MCF 10A (cell line): Measurements from ENCODE around the gene PGLYRP4. TPM values are rescaled to one million over a fixed set of nuclear protein-coding genes. Genes with fewer than 3 reads are reported as not detected.
A peak's percentile ranks its signal among the peaks of the same experiment; 100 is the strongest.

Experiments used
- BruUV-seq: library from RNA; stranded (reverse); fragments of 400-500 nt; replicated peaks from 2 replicates; lab custom pipeline; 2021; lab: Mats Ljungman, UMichigan
- CTCF ChIA-PET: fragments of 300-600 bp; sonication (Branson Sonifier 250); formaldehyde crosslinking; extraction: SDS; loops from one replicate; lab custom pipeline; 2021; ENCODE audit warnings: antibody characterized with exemption, inconsistent platforms; lab: Yijun Ruan, JAX
- POLR2A ChIA-PET: fragments of 300-600, 350-650 bp; sonication (Branson Sonifier 250); formaldehyde crosslinking; extraction: SDS; loops from one replicate; lab custom pipeline; 2020; ENCODE audit warnings: antibody characterized with exemption, inconsistent platforms; lab: Yijun Ruan, JAX
- DNase-seq: peaks from one replicate; pipeline ENCODE4 v3.0.0-alpha.2; 2018; ENCODE audit not compliant: unreplicated experiment
- H3K27ac Mint-ChIP-seq: one replicate; pipeline ENCODE4 v1.8.0; 2022; ENCODE audit warnings: mild to moderate bottlenecking, low read depth, mixed read lengths; ENCODE audit not compliant: unreplicated experiment
- H3K27me3 Mint-ChIP-seq: one replicate; pipeline ENCODE4 v1.8.0; 2022; ENCODE audit warnings: mixed read lengths; ENCODE audit not compliant: insufficient read depth, unreplicated experiment
- H3K36me3 Mint-ChIP-seq: one replicate; pipeline ENCODE4 v1.8.0; 2022; ENCODE audit warnings: mild to moderate bottlenecking, moderate library complexity, mixed read lengths; ENCODE audit not compliant: insufficient read depth, unreplicated experiment
- H3K4me1 Mint-ChIP-seq: one replicate; pipeline ENCODE4 v1.8.0; 2022; ENCODE audit warnings: mixed read lengths; ENCODE audit not compliant: insufficient read depth, unreplicated experiment
- H3K4me3 Mint-ChIP-seq: one replicate; pipeline ENCODE4 v1.8.0; 2022; ENCODE audit warnings: mild to moderate bottlenecking, moderate library complexity, mixed read lengths; ENCODE audit not compliant: unreplicated experiment
- H3K9me3 Mint-ChIP-seq: one replicate; pipeline ENCODE4 v1.8.0; 2022; ENCODE audit warnings: mixed read lengths; ENCODE audit not compliant: unreplicated experiment
- CTCF ChIP-seq: fragments of 200-600 bp; IDR thresholded peaks from one replicate; pipeline ENCODE4 v1.8.0; 2022; ENCODE audit warnings: antibody characterized with exemption, mild to moderate bottlenecking; ENCODE audit not compliant: unreplicated experiment
- intact Hi-C: fragments of 100-400 bp; cut with micrococcal nuclease; formaldehyde crosslinking; loops from 2 replicates; pipeline ENCODE4 v1.14.1; 2022
- total RNA-seq: library from RNA; stranded (reverse); gene quantifications from 2 replicates; pipeline ENCODE4 v1.2.3, GENCODE V29; 2022

Gene PGLYRP4
- total RNA-seq, 1 experiment from 2014 or later = not detected

GRCh38 chr1:153389973-153390879 is 41.6 kb upstream of the PGLYRP4 start:
- TF ChIP-seq CTCF = no peak
- peak overlapping the region; percentile 66 for H3K4me3 Mint-ChIP-seq
- H3K9me3 Mint-ChIP-seq = no peaks in the 10 kb centered on the region
- H3K36me3 Mint-ChIP-seq = no peaks in the 10 kb centered on the region
- BruUV-seq = TSS peak; percentile 97
- ChIA-PET POLR2A (interaction anchor here (0.6 to 6.7 kb wide), 16 partner anchors 8 to 1000 kb away, joined by 3 to 44 read pairs (median 4); partner anchors contain the start of genes S100A12 and S100A9), CTCF (interaction anchor here (0.9 to 2.5 kb wide), 4 partner anchors 35 to 104 kb away, joined by 3 to 15 read pairs (median 8); no protein-coding TSS in a partner anchor)
- H3K27ac Mint-ChIP-seq = peak overlapping the region; percentile 2
- no peak for DNase-seq
- H3K4me1 Mint-ChIP-seq = peaks cover 68% of the 10 kb centered on the region
- intact Hi-C loops = loop anchor here (2.0 kb wide), 1 partner anchor 15 kb away; the partner anchor contains the start of gene S100A12
- no peaks in the 10 kb centered on the region for H3K27me3 Mint-ChIP-seq

GRCh38 chr1:153389401-153389800 is 40.8 kb upstream of the PGLYRP4 start:
- Mint-ChIP-seq H3K27me3 (no peaks in the 10 kb centered on the region), H3K4me3 (peak overlapping the region; percentile 66), H3K36me3 (no peaks in the 10 kb centered on the region)

GRCh38 chr1:153387785-153388184 is 39.1 kb upstream of the PGLYRP4 start:
- H3K27ac Mint-ChIP-seq = no peak overlapping the region

More at GRCh38 chr1:153389401-153389800, 40.8 kb upstream of the PGLYRP4 start:
- DNase-seq = no peak
- intact Hi-C loops = no loop called here
- Mint-ChIP-seq H3K9me3 (no peaks in the 10 kb centered on the region), H3K4me1 (peaks cover 68% of the 10 kb centered on the region), H3K27ac (no peak overlapping the region)
- no TSS peak for BruUV-seq
- CTCF ChIA-PET = interaction anchor here (0.9 to 2.5 kb wide), 2 partner anchors 34 to 36 kb away, joined by 6 to 15 read pairs; no protein-coding TSS in a partner anchor
- no peak for TF ChIP-seq CTCF
- POLR2A ChIA-PET = interaction anchor here (0.6 to 2.1 kb wide), 8 partner anchors 9 to 1001 kb away, joined by 3 to 10 read pairs (median 4); partner anchors contain the start of genes S100A12 and S100A9

More at GRCh38 chr1:153387785-153388184, 39.1 kb upstream of the PGLYRP4 start:
- no peak for DNase-seq
- Mint-ChIP-seq H3K4me1 (peaks cover 58% of the 10 kb centered on the region), H3K27me3 (no peaks in the 10 kb centered on the region), H3K9me3 (no peaks in the 10 kb centered on the region), H3K36me3 (no peaks in the 10 kb centered on the region), H3K4me3 (no peak overlapping the region)
- BruUV-seq = no TSS peak
- intact Hi-C loops = no loop called here
- TF ChIP-seq CTCF = no peak
- ChIA-PET POLR2A (interaction anchor here (1.0 to 1.5 kb wide), 2 partner anchors 26 to 139 kb away, joined by 3 to 4 read pairs; no protein-coding TSS in a partner anchor), CTCF (interaction anchor here (0.6 to 2.0 kb wide), 8 partner anchors 25 to 1852 kb away, joined by 3 to 10 read pairs (median 4); partner anchors contain the start of gene S100A9)
